Adrenal gland (tissue), 12 donors: ENCODE measurements around the gene IPO13. TPM values are rescaled to one million over a fixed set of nuclear protein-coding genes. Genes with fewer than 3 reads are reported as not detected.

Source experiments
- DNase-seq, 7 donors: peaks; one replicate each; pipeline ENCODE4 v3.0.0-alpha.2; 2019 to 2020
- H3K27ac ChIP-seq, 5 donors: fragments of 200-600 bp; sonication (generic) in 4 of 5; 1 replicate in 3 of 5; 2 replicates in 2 of 5; pipeline versions ENCODE4 v1.5.1 to v1.8.0; 2016 to 2020; ENCODE audit warnings: mild to moderate bottlenecking in 1 of 5
- H3K27me3 ChIP-seq: fragments of 200-600 bp; 2 replicates; pipeline ENCODE4 v1.8.0; 2021
- H3K36me3 ChIP-seq, 2 donors: fragments of 200-600 bp; replicated peaks in 1 of 2; 1 replicate in 1 of 2; 2 replicates in 1 of 2; pipeline versions ENCODE4 v1.5.1 to v1.8.0; 2018 to 2022
- H3K4me1 ChIP-seq, 2 donors: fragments of 200-600 bp; replicated peaks in 1 of 2; 1 replicate in 1 of 2; 2 replicates in 1 of 2; pipeline versions ENCODE4 v1.5.1 to v1.8.0; 2018 to 2021
- H3K4me3 ChIP-seq, 4 donors: fragments of 200-600 bp; sonication (generic) in 3 of 4; one replicate each; pipeline ENCODE4 v1.5.1; 2016 to 2018
- H3K9me3 ChIP-seq, 3 donors: fragments of 200-600 bp; sonication (generic) in 1 of 3; replicated peaks in 1 of 3; 1 replicate in 2 of 3; 2 replicates in 1 of 3; pipeline versions ENCODE4 v1.5.1 to v1.8.0; 2016 to 2021
- POLR2A ChIP-seq, 2 donors: fragments of 450-650 bp; IDR thresholded peaks; one replicate each; pipeline ENCODE4 v1.6.1; 2017; ENCODE audit warnings: antibody characterized with exemption in 2 of 2, mild to moderate bottlenecking in 2 of 2, moderate library complexity in 1 of 2
- WGBS, 4 donors: extraction: QIAGEN DNeasy Blood & Tissue Kit in 2 of 4; methylation state at CpG; one replicate each; pipeline versions ENCODE4 v1.1.5 to v1.1.7; 2013 to 2017; 5-methylcytosine and 5-hydroxymethylcytosine counted together
- intact Hi-C, 2 donors: fragments of 100-400 bp; cut with DNase I; formaldehyde crosslinking; loops; one replicate each; pipeline versions ENCODE4 v1.14.1 to v1.15.0; 2022 to 2023
- polyA plus RNA-seq, 3 donors: library from polyadenylated mRNA; stranded (reverse); fragments of 200-250 nt in 2 of 3; fragments of 350-450 nt in 1 of 3; fragmentation: Illumina TruSeq in 1 of 3; extraction: RNeasy Lipid Tissue Mini Kit (QIAGEN cat#74804) in 1 of 3; gene quantifications; one replicate each; pipeline ENCODE4 v1.2.3, GENCODE V29; 2013 to 2014
- total RNA-seq, 9 donors: library from RNA; depleted of rRNA in 4 of 9; stranded (reverse); fragments of >200 nt in 4 of 9; fragments of 120-200 nt in 1 of 9; fragmentation: NEBNext Ultra II Directional in 1 of 9; extraction: Animal tissue kit (Norgen Biotek cat#: 25700) in 1 of 9; gene quantifications; one replicate each; pipeline versions ENCODE4 v1.1.0 to v1.2.4, GENCODE V29; 2013 to 2023
- TF ChIP-seq, protein P1 (sequence below), 6 experiments: fragments of 450-650 bp in 4 of 6; fragments of 200-600 bp in 2 of 6; sonication (generic) in 1 of 6; IDR thresholded peaks; 1 replicate in 5 of 6; 2 replicates in 1 of 6; pipeline versions ENCODE4 v1.5.1 to v1.8.0; 2016 to 2021; ENCODE audit warnings: antibody characterized with exemption in 6 of 6, mild to moderate bottlenecking in 2 of 6, moderate library complexity in 1 of 6
- donor health status: healthy with polysubstance abuse.
- donor health status: Bipolar disorder and iron deficiency.
- donor health status: DM: yes; HTN: yes; CAD: no.
- donor health status: DM: no; HTN: no; CAD: no.
- donor health status: DM: no; HTN: no; CAD: no.
- donor health status: DM: yes; HTN: yes; CAD: no.

IPO13 gene
- total and polyA plus RNA-seq, 12 donors, result 32.2 to 78.1 (median 37.8) TPM

DNA sequence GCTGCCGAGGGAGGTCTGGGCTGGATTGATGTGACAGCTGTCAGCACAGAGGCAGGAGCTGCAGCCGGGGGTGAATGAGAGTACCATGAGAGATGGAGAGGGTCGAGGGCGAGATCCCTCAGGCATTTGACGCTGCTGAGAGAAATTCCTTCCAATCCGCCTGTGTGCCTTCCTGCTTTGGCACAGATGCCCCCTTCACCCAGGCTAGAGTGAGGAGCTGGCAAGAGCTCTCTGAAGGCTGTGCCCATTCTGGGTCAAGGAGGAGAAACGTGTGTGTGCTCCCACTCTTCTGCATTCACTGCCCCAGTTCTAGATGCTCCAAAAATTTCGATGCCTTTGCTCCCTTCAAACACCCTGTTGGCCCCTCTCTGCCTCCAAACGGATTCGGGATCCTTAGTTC is 8.4 kb upstream of the IPO13 start:
- Histone ChIP-seq H3K4me1 (peaks cover 4 to 11% of the 10 kb centered on the region in 2 donors), H3K9me3 (no peaks in the 10 kb centered on the region), H3K27me3 (no peaks in the 10 kb centered on the region), H3K4me3 (no peak overlapping the region), H3K27ac (no peak overlapping the region), H3K36me3 (no peaks in the 10 kb centered on the region)
- intact Hi-C loops, result loop anchor here in 1 of 2 donors (10.0 kb wide), 1 partner anchor 404 kb away; the partner anchor contains the start of gene PTPRF
- 81 to 88% (median 85%) methylated on average over 10 of the region's 10 CpGs for WGBS, 4 donors
- TF ChIP-seq POLR2A (IDR thresholded peaks at IDR 0.05), result no peak
- TF ChIP-seq, protein P1, sequence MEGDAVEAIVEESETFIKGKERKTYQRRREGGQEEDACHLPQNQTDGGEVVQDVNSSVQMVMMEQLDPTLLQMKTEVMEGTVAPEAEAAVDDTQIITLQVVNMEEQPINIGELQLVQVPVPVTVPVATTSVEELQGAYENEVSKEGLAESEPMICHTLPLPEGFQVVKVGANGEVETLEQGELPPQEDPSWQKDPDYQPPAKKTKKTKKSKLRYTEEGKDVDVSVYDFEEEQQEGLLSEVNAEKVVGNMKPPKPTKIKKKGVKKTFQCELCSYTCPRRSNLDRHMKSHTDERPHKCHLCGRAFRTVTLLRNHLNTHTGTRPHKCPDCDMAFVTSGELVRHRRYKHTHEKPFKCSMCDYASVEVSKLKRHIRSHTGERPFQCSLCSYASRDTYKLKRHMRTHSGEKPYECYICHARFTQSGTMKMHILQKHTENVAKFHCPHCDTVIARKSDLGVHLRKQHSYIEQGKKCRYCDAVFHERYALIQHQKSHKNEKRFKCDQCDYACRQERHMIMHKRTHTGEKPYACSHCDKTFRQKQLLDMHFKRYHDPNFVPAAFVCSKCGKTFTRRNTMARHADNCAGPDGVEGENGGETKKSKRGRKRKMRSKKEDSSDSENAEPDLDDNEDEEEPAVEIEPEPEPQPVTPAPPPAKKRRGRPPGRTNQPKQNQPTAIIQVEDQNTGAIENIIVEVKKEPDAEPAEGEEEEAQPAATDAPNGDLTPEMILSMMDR (IDR thresholded peaks at IDR 0.05), result no peak
- no peak for DNase-seq

DNA sequence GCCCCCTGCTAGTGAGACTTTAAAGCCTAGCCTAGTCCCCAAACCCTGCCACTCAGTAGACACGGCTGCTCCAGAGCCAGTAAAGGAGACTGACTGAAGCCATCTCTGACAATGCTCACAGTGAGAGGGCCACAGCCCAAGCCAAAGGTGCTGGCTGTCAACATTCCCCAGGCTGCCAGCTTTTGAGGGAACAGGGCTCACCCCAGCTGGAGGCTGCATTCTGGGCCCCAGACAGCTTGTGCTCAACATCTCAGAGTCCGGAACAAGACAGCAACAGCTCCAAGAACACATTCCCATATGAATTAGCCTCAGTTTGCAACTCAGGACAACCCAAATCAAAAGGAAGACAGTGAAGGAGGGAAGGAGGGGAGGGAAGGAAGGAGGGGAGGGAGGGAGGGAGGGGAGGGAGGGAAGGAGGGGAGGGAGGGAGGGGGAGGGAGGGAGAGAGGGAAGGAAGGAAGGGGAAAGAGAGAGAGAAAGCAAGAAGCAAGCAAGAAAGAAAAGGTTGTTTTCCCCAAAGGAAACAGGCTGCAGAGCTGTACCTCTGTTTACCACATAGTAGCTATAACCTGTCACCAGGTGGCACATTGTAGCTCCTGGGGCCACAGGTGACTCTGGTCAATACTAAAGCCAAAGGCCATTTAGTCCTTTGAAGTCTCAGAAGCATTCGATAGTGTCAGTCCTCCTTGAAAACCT is 7.7 kb upstream of the IPO13 start:
- H3K27me3 ChIP-seq, result no peaks in the 10 kb centered on the region
- no peaks in the 10 kb centered on the region for H3K9me3 ChIP-seq
- TF ChIP-seq, protein P1 (IDR thresholded peaks at IDR 0.05), result no peak
- no peak for TF ChIP-seq POLR2A (IDR thresholded peaks at IDR 0.05)
- H3K4me1 ChIP-seq, result peaks cover 4% of the 10 kb centered on the region in 2 donors
- no peaks in the 10 kb centered on the region for H3K36me3 ChIP-seq
- DNase-seq, result no peak
- H3K4me3 ChIP-seq, result no peak overlapping the region
- intact Hi-C loops, result loop anchor here in 1 of 2 donors (10.0 kb wide), 1 partner anchor 404 kb away; the partner anchor contains the start of gene PTPRF
- WGBS, 4 donors, result 72 to 87% (median 79%) methylated on average over 2 to 3 of the region's 3 CpGs
- H3K27ac ChIP-seq, result no peak overlapping the region

DNA sequence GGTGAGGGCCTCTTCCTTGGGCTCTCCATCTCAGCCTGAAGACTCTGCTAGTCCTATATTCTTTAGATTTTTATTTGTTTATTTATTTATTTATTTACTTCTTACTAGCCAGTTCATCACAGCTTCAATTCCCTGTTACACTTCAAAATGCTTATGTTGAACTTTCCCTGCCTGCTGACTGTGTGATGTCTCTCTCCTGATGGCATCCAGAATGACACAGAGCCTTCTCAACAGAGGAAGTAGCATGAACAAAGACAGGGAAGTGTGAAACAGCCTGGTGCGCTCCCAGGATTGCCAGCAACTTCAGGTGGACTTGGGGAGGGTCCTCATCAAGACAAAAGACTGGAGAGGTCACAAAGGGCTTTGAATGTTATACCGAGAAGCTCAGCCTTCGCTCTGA is 4.3 kb upstream of the IPO13 start:
- no peak overlapping the region for H3K4me3 ChIP-seq

DNA sequence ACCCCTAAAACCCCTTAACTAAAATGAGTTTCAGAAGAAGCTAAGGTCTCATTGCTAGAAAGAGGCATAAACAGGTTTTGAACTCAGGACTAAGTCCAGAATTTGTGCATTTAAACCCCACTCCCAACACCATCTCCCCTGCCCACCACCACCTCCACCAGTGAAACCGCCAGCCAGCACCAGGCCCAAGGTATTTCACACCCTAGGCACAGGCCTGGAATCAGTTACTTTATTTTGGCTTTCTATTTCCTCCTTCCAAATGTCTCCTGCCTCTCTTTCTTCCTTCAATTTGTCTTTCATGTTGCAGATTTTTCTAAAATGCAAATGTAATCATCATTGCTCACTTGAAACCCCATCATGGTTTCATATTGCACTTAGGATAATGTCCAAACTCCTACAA is 1.9 kb upstream of the IPO13 start:
- Histone ChIP-seq H3K27ac (no peak overlapping the region), H3K9me3 (no peaks in the 10 kb centered on the region), H3K36me3 (peaks cover 0 to 4% of the 10 kb centered on the region in 2 donors), H3K27me3 (no peaks in the 10 kb centered on the region), H3K4me3 (no peak overlapping the region), H3K4me1 (peaks cover 23 to 27% of the 10 kb centered on the region in 2 donors)
- DNase-seq, result no peak
- intact Hi-C loops, result no loop called here
- no peak for TF ChIP-seq POLR2A (IDR thresholded peaks at IDR 0.05)
- TF ChIP-seq, protein P1 (IDR thresholded peaks at IDR 0.05), result no peak
- WGBS, 4 donors, result 96 to 100% (median 99%) methylated on average over 1 of the region's 1 CpG

More for the DNA sequence above, 4.3 kb upstream of the IPO13 start:
- intact Hi-C loops, result no loop called here
- 87 to 94% (median 89%) methylated on average over 3 of the region's 3 CpGs for WGBS, 4 donors
- DNase-seq, result no peak
- Histone ChIP-seq H3K27ac (no peak overlapping the region), H3K27me3 (no peaks in the 10 kb centered on the region), H3K36me3 (no peaks in the 10 kb centered on the region), H3K9me3 (no peaks in the 10 kb centered on the region), H3K4me1 (peaks cover 10 to 14% of the 10 kb centered on the region in 2 donors)
- TF ChIP-seq, protein P1 (IDR thresholded peaks at IDR 0.05), result no peak
- no peak for TF ChIP-seq POLR2A (IDR thresholded peaks at IDR 0.05)
